Vagina (tissue), 2 donors: ENCODE data around the gene ADAMTSL3. TPM values are rescaled to one million over a fixed set of nuclear protein-coding genes. Genes with fewer than 3 reads are reported as not detected.

Source experiments
- DNase-seq, 2 donors: peaks; one replicate each; pipeline ENCODE4 v3.0.0-alpha.2; 2017; ENCODE audit errors: extremely low spot score in 2 of 2
- H3K27ac ChIP-seq: fragments of 200-600 bp; sonication (generic); one replicate; pipeline ENCODE4 v1.5.1; 2019
- H3K27me3 ChIP-seq: fragments of 200-600 bp; sonication (generic); one replicate; pipeline ENCODE4 v1.5.1; 2019
- H3K36me3 ChIP-seq, 2 donors: fragments of 200-600 bp; sonication (generic); one replicate each; pipeline ENCODE4 v1.5.1; 2017 to 2019
- H3K4me1 ChIP-seq: fragments of 200-600 bp; sonication (generic); one replicate; pipeline ENCODE4 v1.5.1; 2019
- H3K4me3 ChIP-seq, 2 donors: fragments of 200-600 bp; sonication (generic); 1 replicate in 1 of 2; 2 replicates in 1 of 2; pipeline ENCODE4 v1.5.1; 2016 to 2019
- H3K9me3 ChIP-seq: fragments of 200-600 bp; sonication (generic); one replicate; pipeline ENCODE4 v1.5.1; 2019
- CTCF ChIP-seq, 3 experiments: fragments of 450-650 bp in 2 of 3; fragments of 200-600 bp in 1 of 3; sonication (generic) in 1 of 3; IDR thresholded peaks; one replicate each; pipeline ENCODE4 v1.5.1; 2017 to 2019; ENCODE audit warnings: antibody characterized with exemption in 3 of 3, mild to moderate bottlenecking in 2 of 3, moderate library complexity in 2 of 3
- POLR2A ChIP-seq, 2 donors: fragments of 450-650 bp; IDR thresholded peaks; one replicate each; pipeline ENCODE4 v1.6.1; 2017; ENCODE audit warnings: antibody characterized with exemption in 2 of 2, mild to moderate bottlenecking in 2 of 2, moderate library complexity in 2 of 2
- POLR2AphosphoS5 ChIP-seq, 2 donors: sonication (generic); formaldehyde crosslinking; IDR thresholded peaks; one replicate each; pipeline ENCODE4 v1.9.0; 2017; ENCODE audit warnings: antibody characterized with exemption in 2 of 2, mild to moderate bottlenecking in 2 of 2, low read depth in 1 of 2; ENCODE audit not compliant: insufficient read depth in 1 of 2
- intact Hi-C: fragments of 100-400 bp; cut with DNase I; formaldehyde crosslinking; loops from one replicate; pipeline ENCODE4 v1.15.1; 2023
- total RNA-seq: library from RNA; depleted of rRNA; stranded (reverse); fragments of >200 nt; gene quantifications from one replicate; pipeline ENCODE4 v1.2.3, GENCODE V29; 2016

Gene ADAMTSL3
- total RNA-seq, 1 donor from 2014 or later, result 4.2 TPM

DNA sequence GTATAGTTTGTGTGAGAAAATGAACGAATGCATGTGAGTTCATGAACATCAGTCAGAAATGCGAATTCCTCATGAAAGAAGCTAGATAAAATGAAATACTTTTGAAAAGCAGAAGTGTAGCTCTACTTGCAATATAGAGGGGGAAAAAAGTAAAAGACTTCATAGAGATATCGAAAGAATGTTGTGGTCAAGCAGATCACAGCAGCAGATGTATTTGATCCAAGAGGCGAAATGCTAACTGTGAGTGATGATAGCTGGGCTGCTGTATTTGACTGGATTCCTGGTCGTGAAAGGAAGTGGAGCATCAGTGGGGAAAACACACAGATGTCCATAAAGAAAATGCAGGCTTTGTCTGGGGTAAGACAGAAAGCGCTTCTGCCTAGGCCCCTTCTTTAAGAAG lies 112.4 kb downstream of the ADAMTSL3 start:
- no peaks in the 10 kb centered on the region for H3K9me3 ChIP-seq
- no peak for DNase-seq
- no peak overlapping the region for H3K27ac ChIP-seq
- intact Hi-C loops, result no loop called here
- no peaks in the 10 kb centered on the region for H3K27me3 ChIP-seq
- H3K36me3 ChIP-seq, result no peaks in the 10 kb centered on the region
- peaks cover 20% of the 10 kb centered on the region for H3K4me1 ChIP-seq
- H3K4me3 ChIP-seq, result no peak overlapping the region
- no peak for TF ChIP-seq POLR2AphosphoS5 (IDR thresholded peaks at IDR 0.05; ENCODE audit: insufficient read depth in 1 of 2, low read depth in 1 of 2)
- TF ChIP-seq CTCF (IDR thresholded peaks at IDR 0.05), result no peak
- TF ChIP-seq POLR2A (IDR thresholded peaks at IDR 0.05), result no peak

- no peaks in the 10 kb centered on the region for H3K27me3 ChIP-seq
- intact Hi-C loops, result no loop called here
- H3K36me3 ChIP-seq, result no peaks in the 10 kb centered on the region
- no peak for DNase-seq
- no peak for TF ChIP-seq POLR2AphosphoS5 (IDR thresholded peaks at IDR 0.05; ENCODE audit: insufficient read depth in 1 of 2, low read depth in 1 of 2)
- no peak for TF ChIP-seq POLR2A (IDR thresholded peaks at IDR 0.05)
- TF ChIP-seq CTCF (IDR thresholded peaks at IDR 0.05), result no peak
- H3K4me3 ChIP-seq, result no peak overlapping the region
- H3K9me3 ChIP-seq, result no peaks in the 10 kb centered on the region
- no peak overlapping the region for H3K27ac ChIP-seq
- peaks cover 20% of the 10 kb centered on the region for H3K4me1 ChIP-seq
These were observed 113.8 kb downstream of the ADAMTSL3 start for GRCh38 chr15:83767741-83768140.

GRCh38 chr15:83769411-83769999 lies 115.6 kb downstream of the ADAMTSL3 start:
- intact Hi-C loops, result no loop called here
- no peak overlapping the region for H3K4me3 ChIP-seq
- H3K27me3 ChIP-seq, result no peaks in the 10 kb centered on the region
- no peaks in the 10 kb centered on the region for H3K36me3 ChIP-seq
- H3K27ac ChIP-seq, result no peak overlapping the region
- peaks cover 9% of the 10 kb centered on the region for H3K4me1 ChIP-seq
- DNase-seq, result no peak
- no peaks in the 10 kb centered on the region for H3K9me3 ChIP-seq
- TF ChIP-seq POLR2A (IDR thresholded peaks at IDR 0.05), result no peak
- no peak for TF ChIP-seq CTCF (IDR thresholded peaks at IDR 0.05)
- no peak for TF ChIP-seq POLR2AphosphoS5 (IDR thresholded peaks at IDR 0.05; ENCODE audit: insufficient read depth in 1 of 2, low read depth in 1 of 2)

DNA sequence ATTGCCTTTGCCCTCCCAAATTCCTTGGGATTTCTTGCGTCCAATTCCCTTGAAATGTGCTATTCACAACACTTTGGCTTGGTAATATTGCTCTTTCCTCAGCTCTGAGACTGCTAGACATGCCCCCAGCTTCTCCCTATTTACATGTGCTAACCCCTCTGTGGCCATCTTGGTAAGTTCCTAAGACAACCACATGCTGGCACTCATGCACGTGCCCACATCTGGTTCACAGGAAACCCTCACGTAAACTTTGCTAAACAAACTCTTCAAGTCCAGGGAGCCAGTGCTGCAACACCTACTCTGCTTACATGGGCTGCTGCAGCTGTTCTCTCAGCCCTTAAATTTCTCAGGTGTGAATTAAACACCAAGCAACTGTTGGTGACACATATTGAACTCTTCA lies 121.8 kb downstream of the ADAMTSL3 start:
- Histone ChIP-seq H3K9me3 (no peaks in the 10 kb centered on the region), H3K36me3 (no peaks in the 10 kb centered on the region), H3K27me3 (no peaks in the 10 kb centered on the region), H3K27ac (no peak overlapping the region), H3K4me1 (no peaks in the 10 kb centered on the region), H3K4me3 (no peak overlapping the region)
- DNase-seq, result no peak
- intact Hi-C loops, result no loop called here
- TF ChIP-seq CTCF (IDR thresholded peaks at IDR 0.05) (no peak), POLR2A (IDR thresholded peaks at IDR 0.05) (no peak), POLR2AphosphoS5 (IDR thresholded peaks at IDR 0.05; ENCODE audit: insufficient read depth in 1 of 2, low read depth in 1 of 2) (no peak)

GRCh38 chr15:83776986-83777385 lies 123.1 kb downstream of the ADAMTSL3 start:
- H3K4me3 ChIP-seq, result no peak overlapping the region
- no peak overlapping the region for H3K27ac ChIP-seq
- H3K36me3 ChIP-seq, result no peaks in the 10 kb centered on the region
- intact Hi-C loops, result no loop called here
- H3K27me3 ChIP-seq, result no peaks in the 10 kb centered on the region
- no peaks in the 10 kb centered on the region for H3K9me3 ChIP-seq
- no peaks in the 10 kb centered on the region for H3K4me1 ChIP-seq
- no peak for TF ChIP-seq POLR2AphosphoS5 (IDR thresholded peaks at IDR 0.05; ENCODE audit: insufficient read depth in 1 of 2, low read depth in 1 of 2)
- TF ChIP-seq POLR2A (IDR thresholded peaks at IDR 0.05), result no peak
- TF ChIP-seq CTCF (IDR thresholded peaks at IDR 0.05), result no peak
- no peak for DNase-seq
